GM18505 (cell line): Measurements from ENCODE around the gene ARL3.
"Not testable (repeated sequence)": the region's sequence is repeated elsewhere in the genome, so short reads cannot be mapped to it uniquely, and the experiment has no call there.

Experiments
- ATAC-seq: cut with Tn5 transposase; IDR thresholded peaks from one replicate; pipeline ENCODE4 v1.9.1; 2021; ENCODE audit not compliant: unreplicated experiment
- POLR2A ChIP-seq: IDR thresholded peaks from 4 replicates; pipeline ENCODE4 v1.6.1; 2011; ENCODE audit warnings: borderline replicate concordance; ENCODE audit not compliant: insufficient read depth, insufficient read length; ENCODE audit errors: extremely low read depth

The ARL3 gene

DNA sequence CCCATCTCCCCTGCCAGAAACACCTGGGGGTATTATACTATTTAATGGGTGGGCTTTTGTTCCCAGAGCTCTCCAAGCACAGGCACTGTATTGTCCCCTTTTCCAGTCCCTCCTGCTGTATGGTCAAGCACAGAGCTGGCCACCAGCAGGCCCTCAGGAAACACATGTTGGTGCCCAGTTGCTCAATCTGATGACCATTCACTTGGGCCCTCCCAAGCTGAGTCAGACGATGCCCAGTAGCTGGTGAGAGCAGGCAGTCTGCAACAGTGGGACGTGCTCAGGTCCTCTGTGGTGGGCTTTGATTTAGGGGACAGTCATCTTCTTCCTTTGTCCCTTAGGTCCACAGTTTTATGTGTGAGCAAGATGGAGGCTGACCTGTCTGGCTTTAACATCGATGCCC lies 12.1 kb upstream of the ARL3 start:
- no peak for TF ChIP-seq POLR2A
- ATAC-seq = no peak

DNA sequence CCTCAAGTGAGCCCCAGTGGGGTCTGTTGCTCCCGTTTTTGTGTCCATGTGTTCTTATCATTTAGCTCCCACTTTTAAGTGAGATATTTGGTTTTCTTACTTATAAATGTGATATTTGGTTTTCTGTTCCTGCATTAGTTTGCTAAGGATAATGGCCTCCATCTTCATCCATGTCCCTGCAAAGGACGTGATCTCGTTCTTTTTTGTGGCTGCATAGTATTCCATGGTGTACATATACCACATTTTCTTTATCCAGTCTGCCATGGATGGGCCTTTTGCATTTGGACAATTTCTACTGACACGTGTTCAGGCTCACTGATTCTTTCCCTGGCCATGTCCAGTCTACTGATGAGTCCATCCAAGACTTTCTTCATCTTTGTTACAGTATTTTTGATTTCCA lies 9.8 kb upstream of the ARL3 start:
- no peak for TF ChIP-seq POLR2A

DNA sequence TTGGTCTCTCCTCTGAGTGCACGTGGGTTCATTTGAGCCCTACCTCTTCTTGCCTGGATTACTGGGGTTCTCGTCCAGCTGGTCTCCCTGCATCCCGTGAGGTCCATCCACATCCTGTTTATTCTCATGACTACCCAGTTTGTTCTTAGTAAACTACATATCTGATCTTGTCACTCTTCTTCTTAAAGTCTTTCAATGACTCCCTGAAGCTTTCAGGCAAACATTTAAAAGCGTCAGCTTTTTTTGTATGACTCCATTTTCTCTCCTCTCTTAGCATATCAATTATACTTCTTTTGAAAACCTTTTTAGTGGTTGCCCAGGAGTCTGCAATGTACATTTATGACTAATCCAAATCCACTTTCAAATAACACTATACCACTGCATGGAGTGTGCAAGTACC lies 7.8 kb upstream of the ARL3 start:
- no peak for ATAC-seq
- no peak for TF ChIP-seq POLR2A

More for the DNA sequence above, 9.8 kb upstream of the ARL3 start:
- ATAC-seq = no peak

DNA sequence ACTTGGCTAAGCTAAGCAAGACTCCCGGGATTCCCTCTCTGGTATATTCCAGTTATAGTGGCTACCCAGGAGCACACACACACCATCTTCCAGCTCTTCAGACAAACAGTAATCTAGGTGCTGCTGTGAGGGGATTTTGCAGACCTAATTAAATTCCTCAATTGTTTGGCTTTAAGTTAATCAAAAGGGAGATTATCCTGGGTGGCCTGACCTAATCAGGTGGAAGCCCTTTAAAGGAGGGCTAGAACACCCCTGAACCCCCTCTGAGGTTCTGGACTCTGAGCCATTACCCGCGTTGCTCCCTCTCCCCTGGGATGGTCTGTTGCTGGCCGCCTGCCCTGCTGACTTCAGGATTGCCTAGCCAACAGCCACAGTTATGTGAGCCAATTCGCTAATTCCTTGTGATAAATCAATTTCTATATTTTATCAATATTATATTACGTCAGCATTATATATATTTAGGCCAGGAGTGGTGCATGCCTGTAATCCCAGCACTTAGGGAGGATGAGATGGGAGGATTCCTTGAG lies 6.6 kb upstream of the ARL3 start:
- TF ChIP-seq POLR2A = no peak
- ATAC-seq = no peak

DNA sequence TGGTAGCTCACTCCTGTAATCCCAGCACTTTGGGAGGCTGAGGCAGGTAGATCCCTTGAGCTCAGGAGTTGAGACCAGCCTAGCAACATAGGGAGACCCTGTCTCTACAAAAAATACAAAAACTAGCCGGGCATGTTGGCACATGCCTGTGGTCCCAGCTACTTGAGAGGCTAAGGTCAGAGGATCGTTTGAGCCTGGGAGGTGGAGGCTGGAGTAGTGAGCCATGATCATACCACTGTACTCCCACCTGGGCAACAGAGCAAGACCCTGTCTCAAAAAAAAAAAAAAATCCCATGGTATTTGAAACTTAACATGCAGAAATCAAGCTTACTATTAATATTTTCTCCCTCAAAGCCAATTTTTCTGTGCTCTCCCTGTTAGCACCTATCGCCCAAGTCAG lies 6.1 kb upstream of the ARL3 start:
- no peak for TF ChIP-seq POLR2A
- ATAC-seq = no peak

DNA sequence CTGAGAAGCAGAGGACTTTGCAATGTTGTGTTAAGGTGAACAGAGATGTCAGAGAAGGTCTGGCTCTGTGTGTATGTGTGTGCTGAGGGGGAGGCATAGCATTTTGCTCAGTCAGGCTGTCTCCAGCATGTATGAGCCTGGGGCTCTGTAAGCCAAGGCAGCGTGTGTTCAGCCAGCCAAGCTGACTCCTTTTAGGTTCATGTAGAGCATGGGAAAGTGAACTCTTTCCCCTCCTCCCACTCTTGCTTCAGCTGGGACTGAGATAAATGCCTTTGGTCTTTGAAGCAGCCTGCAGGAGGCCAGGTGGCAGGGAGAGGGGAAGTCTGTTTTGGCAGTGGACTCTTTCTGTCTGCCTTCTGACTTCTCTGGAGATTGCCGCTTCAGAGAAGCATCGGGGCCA lies 4.0 kb upstream of the ARL3 start:
- no peak for ATAC-seq

DNA sequence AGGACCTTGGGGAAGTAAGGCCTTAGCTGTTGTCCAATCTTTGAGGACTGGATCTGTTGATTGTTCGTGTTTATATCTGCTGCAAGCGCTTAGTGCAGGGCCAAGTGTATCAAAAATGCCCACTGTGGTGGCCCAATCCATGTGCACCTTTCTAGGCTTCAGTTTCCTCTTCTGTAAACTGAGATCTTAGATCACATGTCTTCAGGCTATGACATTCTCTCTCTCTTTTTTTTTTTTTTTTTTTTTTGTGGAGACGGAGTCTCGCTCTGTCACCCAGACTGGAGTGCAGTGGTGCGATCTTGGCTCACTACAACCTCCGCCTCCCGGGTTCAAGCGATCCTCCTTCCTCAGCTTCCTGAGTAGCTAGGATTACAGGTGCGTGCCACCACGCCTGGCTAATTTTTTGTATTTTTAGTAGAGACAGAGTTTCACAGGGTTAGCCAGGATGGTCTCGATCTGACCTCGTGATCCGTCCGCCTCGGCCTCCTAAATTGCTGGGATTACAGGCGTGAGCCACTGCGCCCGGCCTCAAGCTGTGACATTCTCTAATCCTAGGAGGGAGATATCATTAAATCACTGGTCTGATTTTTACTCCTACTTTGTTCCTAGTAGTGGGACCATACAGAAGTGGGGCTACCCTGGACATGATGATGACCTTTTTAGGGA lies 2.8 kb upstream of the ARL3 start:
- ATAC-seq = not testable (repeated sequence)

More for the DNA sequence above, 4.0 kb upstream of the ARL3 start:
- TF ChIP-seq POLR2A = no peak

DNA sequence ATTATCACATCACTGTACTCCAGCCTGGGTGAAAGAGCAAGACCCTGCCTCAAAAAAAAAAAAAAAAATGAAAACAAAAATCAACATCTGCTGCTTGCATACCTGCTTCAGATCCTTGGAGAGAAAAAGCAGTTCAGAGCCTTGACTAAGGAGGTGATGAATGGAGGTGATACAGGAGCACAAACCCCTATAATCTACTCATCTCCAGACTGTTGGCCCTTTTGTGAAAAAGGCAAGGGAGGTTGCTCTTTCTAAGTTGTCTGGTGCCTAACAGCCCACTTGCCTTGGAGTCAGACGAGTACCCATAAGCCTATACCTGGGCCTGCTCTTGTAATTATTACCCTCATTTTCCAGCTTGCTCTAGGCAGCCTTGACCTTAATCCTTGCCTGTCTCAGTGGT lies 1.7 kb upstream of the ARL3 start:
- no peak for ATAC-seq

DNA sequence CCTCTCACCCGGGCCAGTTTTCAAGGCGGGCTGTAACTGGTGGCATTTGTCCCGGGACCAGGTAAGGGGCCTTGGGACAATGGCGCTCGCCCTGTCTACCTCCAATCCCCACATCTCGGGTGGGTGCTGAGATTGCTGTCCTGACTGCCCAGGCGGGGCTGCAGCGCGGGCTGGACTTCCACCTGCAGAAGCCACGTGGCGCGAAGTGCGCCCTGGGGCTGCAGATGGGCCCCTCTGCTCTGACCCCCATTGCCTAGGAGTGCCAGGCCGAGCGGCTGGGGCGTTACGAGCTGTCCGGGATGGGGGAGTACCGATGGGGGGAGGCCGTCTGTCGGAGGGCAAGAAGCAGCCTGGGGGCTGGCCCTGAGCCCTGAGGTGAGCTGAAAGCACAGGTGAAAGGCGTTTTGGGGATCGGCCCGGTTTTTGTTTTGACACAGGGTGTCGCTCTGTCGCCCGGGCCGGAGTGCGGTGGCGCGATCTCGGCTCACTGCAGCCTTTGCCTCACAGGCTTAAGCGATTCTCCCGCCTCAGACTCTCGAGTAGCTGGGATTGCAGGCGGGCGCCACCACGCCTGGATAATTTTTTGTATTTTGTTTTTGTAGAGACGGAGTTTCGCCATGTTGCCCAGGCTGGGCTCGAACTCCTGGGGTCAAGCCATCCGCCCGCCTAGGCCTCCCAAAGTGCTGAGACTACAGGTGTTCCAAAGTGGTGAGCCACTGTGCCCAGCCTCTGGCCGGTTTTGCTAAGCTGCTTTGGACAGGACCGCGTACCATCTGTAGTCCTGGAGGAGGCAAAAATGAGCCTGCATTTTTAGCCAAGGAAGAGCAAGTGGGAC lies 641 bp upstream of the ARL3 start, which contains the start of gene SFXN2:
Gene SFXN2, plus strand, starts transcription at position 16 of the 835 bp plus-strand sequence. CDS start 12,001 bp downstream, outside the sequence.
- ATAC-seq = peak; percentile 5

More for the DNA sequence above, 1.7 kb upstream of the ARL3 start:
- TF ChIP-seq POLR2A = no peak

DNA sequence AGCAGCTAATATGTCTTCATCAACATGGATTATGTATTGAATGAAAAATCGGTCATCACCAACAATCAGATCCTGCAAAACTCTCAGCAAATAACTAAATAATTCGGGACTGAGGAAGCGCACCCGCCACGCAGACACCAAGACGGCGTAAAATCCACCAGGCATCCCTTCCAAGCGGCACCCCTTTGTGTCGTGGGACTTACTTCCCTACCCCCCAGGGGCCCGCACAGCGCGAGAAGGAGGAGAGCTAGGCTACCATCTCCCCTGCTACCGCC lies 721 bp downstream of the ARL3 start:
- peak; percentile 36 for ATAC-seq
- no peak for TF ChIP-seq POLR2A

More for the DNA sequence above, 641 bp upstream of the ARL3 start, which contains the start of gene SFXN2:
- peak; percentile 75 for TF ChIP-seq POLR2A

DNA sequence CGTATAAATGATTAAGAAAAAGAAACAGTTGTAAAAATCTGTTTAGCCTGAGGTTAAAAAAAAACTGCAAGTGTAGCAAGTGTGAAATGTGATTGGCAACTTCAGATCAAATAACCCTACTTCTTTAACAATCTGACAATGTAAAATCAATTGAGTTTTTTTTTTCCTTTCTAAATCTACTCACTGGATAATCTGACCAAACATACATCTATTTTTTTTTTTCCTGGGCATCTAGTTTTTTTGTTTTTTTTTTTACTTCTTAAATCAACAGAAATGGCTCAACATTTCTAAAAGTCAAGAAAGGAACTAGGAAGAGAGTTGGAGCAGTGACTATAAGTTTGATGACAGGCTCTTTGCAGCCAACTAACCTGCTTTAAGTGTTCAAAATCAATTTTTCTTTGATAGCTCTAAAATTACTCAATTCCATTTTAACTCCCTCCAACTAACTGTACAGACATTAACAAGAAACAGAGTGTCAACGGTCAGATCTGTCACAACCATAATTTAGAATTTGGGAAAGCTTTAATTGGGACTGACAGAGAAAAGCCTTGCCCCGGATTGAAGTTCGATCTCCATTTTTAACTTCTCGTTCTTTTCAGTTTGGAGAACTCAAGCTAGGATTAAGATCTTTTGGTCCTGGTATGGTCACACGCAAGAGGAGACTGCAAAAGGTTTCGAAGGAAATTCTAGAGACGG lies 1.2 kb downstream of the ARL3 start:
- TF ChIP-seq POLR2A = no peak
- no peak for ATAC-seq

DNA sequence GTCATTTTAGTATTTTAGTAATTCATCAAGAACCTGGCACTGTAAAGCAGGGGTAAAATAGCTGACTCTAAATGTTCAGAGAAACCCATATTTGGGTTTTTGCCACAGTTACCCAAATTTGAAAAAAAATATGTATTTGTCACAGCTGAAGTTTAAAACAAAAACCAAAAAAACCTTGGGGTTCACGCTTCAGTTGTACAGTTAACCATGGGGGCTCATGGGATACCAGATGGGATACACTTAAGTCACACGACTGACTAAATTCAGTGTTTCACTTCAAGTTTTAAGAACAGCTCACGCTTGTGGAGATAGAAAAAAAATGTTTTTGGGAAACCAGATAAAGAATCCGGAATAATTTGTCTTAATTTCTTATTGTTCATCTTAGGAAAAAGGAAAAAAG lies 2.1 kb downstream of the ARL3 start:
- TF ChIP-seq POLR2A = no peak
- no peak for ATAC-seq

DNA sequence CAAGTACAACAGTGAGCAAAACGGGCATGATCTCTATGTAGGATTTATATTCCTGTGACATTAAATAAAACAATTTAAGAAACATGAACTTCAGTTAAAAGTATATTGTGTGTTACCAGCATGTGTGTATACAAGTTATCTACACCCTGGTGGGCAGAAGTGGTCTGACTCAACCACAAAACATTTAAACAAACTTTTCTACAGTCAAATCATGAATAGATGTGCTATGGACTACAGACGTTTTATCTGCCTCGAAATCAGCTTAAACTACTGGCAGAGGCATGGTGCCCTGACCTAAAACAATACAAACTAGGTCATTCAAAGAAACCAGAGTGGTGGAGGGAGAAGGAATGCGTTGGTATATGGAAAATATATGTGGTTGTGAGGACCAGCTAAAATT lies 3.6 kb downstream of the ARL3 start:
- no peak for ATAC-seq
- no peak for TF ChIP-seq POLR2A
